ENCODE data around the gene TSGA10IP.

GRCh38 chr11:65975771-65976170 lies 30.5 kb downstream of the TSGA10IP start:
- no peak for TF ChIP-seq CTCF (IDR thresholded peaks at IDR 0.05)
- no peak for TF ChIP-seq TCF7L2 (IDR thresholded peaks at IDR 0.05; ENCODE audit: low read depth, low read length)
- no peak for TF ChIP-seq SIN3A (IDR thresholded peaks at IDR 0.05; ENCODE audit: borderline replicate concordance, insufficient read depth, low read depth, low read length)
- no peak for TF ChIP-seq POLR2AphosphoS5 (IDR thresholded peaks at IDR 0.05; ENCODE audit: low read depth, low read length)
- TF ChIP-seq REST (IDR thresholded peaks at IDR 0.05; ENCODE audit: insufficient read depth in 1 of 2, low read depth in 2 of 2, low read length in 1 of 2): no peak
